GM13977 (cell line): ENCODE measurements around the gene CERS2.

ENCODE experiments used
- DNase-seq: peaks from one replicate; pipeline ENCODE4 v3.0.0; 2012; ENCODE audit warnings: low spot score
- CTCF ChIP-seq: IDR thresholded peaks from 2 replicates; pipeline ENCODE4 v1.5.1; 2012; ENCODE audit warnings: mild to moderate bottlenecking, control low read depth; ENCODE audit not compliant: insufficient read depth; ENCODE audit errors: extremely low read depth, missing control alignments
- in situ Hi-C: fragments of 300-500 bp; cut with MboI; formaldehyde crosslinking; loops from one replicate; pipeline ENCODE4 v1.12.0; 2022; ENCODE audit warnings: low sequenced_read_pairs, low pct_unique_long_range_greater_than_20kb, mixed read lengths, inconsistent platforms; ENCODE audit not compliant: unreplicated experiment

Gene CERS2

GRCh38 chr1:150997949-150998348, 23.3 kb upstream of the CERS2 start:
- TF ChIP-seq CTCF, result no peak
- DNase-seq, result no peak
- in situ Hi-C loops, result no loop called here

GRCh38 chr1:150997126-150997872, 22.7 kb upstream of the CERS2 start:
- in situ Hi-C loops, result no loop called here
- no peak for DNase-seq
- no peak for TF ChIP-seq CTCF

GRCh38 chr1:150995896-150996295, 21.3 kb upstream of the CERS2 start:
- DNase-seq, result no peak
- in situ Hi-C loops, result no loop called here
- peak; percentile 76 for TF ChIP-seq CTCF

DNA sequence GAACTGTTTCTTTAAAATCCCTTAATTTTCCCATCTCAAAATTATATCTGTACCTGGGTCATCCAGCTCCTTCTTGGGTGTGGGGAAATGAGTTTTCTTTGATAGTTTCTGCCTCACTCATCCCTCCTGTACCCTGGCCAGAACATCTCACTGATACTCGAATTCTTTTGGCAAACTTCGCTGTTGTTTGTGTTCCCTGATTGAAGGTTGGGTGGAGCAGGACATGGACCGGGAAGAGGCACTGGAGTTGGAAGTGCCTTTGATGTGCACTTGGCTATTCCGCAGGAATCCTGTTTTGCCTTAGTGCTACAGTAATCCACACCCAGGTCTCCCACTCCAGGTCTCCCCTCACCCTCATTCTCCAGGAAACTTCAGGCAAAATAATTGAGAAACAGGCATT, 20.8 kb upstream of the CERS2 start:
- no peak for DNase-seq
- in situ Hi-C loops, result no loop called here
- no peak for TF ChIP-seq CTCF

DNA sequence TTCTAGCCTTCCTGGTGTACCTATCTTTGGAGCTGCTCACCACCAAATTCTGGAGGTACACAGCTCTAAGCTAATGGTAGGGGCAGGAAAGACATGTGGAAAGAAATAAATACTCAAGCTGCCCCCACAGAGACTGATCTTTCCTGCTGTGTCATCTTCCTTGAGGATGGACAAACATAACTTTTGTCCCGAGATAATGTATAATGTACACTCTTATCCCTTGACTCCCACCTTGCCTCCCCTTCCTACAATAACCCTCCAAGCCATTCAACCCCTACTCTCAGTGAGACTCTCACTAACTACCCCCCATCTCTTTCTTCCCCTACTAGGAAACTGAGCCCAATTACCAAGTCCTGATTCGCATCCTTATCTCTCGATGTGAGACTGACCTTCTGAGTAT, 19.6 kb upstream of the CERS2 start:
- in situ Hi-C loops, result no loop called here
- no peak for DNase-seq

DNA sequence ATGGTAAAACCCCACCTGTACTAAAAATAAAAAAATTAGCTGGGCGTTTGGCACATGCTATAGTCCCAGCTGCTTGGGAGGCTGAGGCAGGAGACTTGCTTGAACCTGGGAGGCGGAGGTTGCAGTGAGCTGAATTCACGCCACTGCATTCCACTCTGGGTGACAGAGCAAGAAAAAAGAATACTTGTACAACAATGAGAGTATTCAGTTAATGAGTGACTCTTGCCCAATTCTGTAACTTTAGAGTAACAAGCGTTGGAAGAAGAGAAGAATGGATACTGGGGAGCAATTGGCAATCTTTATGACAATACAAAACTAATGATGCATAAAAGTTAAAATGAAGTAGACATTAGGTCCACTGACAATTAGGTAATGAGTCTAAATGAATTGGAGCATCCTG, 18.0 kb upstream of the CERS2 start:
- DNase-seq, result no peak
- in situ Hi-C loops, result no loop called here
- TF ChIP-seq CTCF, result no peak

More for the DNA sequence above, 19.6 kb upstream of the CERS2 start:
- no peak for TF ChIP-seq CTCF
